K562 (cell line): Measurements from ENCODE around the gene TMEM164. TPM values are rescaled to one million over a fixed set of nuclear protein-coding genes. Genes with fewer than 3 reads are reported as not detected.

Source experiments
- ATAC-seq: fragments of 200-7000 bp; cut with Tn5 transposase; 3 replicates; pipeline ENCODE4 v1.9.1; 2020; ENCODE audit warnings: moderate library complexity
- BruUV-seq: library from RNA; stranded (reverse); fragments of 400-500 nt; replicated peaks from 2 replicates; lab custom pipeline; 2021; lab: Mats Ljungman, UMichigan
- CTCF ChIA-PET: fragments of 300-600 bp; formaldehyde crosslinking; extraction: SDS; loops from one replicate; lab custom pipeline; 2021; ENCODE audit warnings: low intra/inter-chr PET ratio; lab: Yijun Ruan, JAX
- POLR2A ChIA-PET: fragments of 300-600, 350-650 bp; sonication (Branson Sonifier 250); formaldehyde crosslinking; extraction: SDS; loops from one replicate; lab custom pipeline; 2021; ENCODE audit warnings: antibody characterized with exemption, inconsistent platforms; lab: Yijun Ruan, JAX
- DNase-seq, 4 experiments: peaks; one replicate each; pipeline versions ENCODE4 v3.0.0 to v3.0.0-alpha.2; 2011 to 2018; ENCODE audit warnings: low spot score in 3 of 4, mixed read lengths in 3 of 4; ENCODE audit errors: extremely low read depth in 1 of 4
- FAIRE-seq: peaks from 2 replicates; lab custom pipeline; 2011; peaks lifted over from hg19 to GRCh38; lab: Jason Lieb, UNC
- H2AFZ ChIP-seq: 2 replicates; pipeline ENCODE4 v1.6.0; 2011; ENCODE audit warnings: low read depth, low read length, control low read depth, inconsistent platforms
- H3K27ac ChIP-seq: fragments of 200-600 bp; 3 replicates; pipeline ENCODE4 v1.8.0; 2011; ENCODE audit warnings: low read depth, mild to moderate bottlenecking, control low read depth, inconsistent platforms, low read length, moderate library complexity, mixed read lengths; ENCODE audit errors: extremely low read depth
- H3K27me3 ChIP-seq, 2 experiments: fragments of 300-600 bp in 1 of 2; 2 replicates in 1 of 2; 3 replicates in 1 of 2; pipeline versions ENCODE4 v1.6.0 to v1.8.0; 2011; ENCODE audit warnings: inconsistent platforms in 2 of 2, low read length in 2 of 2, mild to moderate bottlenecking in 1 of 2, mixed read lengths in 1 of 2, moderate library complexity in 1 of 2; ENCODE audit not compliant: control insufficient read depth in 2 of 2, insufficient read depth in 2 of 2
- H3K36me3 ChIP-seq: fragments of 300-600 bp; 3 replicates; pipeline ENCODE4 v1.8.0; 2011; ENCODE audit warnings: mild to moderate bottlenecking, low read length, inconsistent platforms; ENCODE audit not compliant: control insufficient read depth, insufficient read depth
- H3K4me1 ChIP-seq, 2 experiments: fragments of 200-600 bp in 1 of 2; replicated peaks in 1 of 2; 2 replicates in 1 of 2; 3 replicates in 1 of 2; pipeline versions ENCODE4 v1.5.1 to v1.8.0; 2011; ENCODE audit warnings: inconsistent platforms in 2 of 2, low read length in 2 of 2, mild to moderate bottlenecking in 1 of 2, mixed read lengths in 1 of 2, moderate library complexity in 1 of 2; ENCODE audit not compliant: control insufficient read depth in 2 of 2, insufficient read depth in 2 of 2
- H3K4me2 ChIP-seq: 2 replicates; pipeline ENCODE4 v1.6.1; 2011; ENCODE audit warnings: low read length, control low read depth, inconsistent platforms, mixed read lengths; ENCODE audit not compliant: insufficient read depth
- H3K4me3 ChIP-seq: fragments of 200-600 bp; sonication (generic), shearing (Covaris generic); 2 replicates; pipeline ENCODE4 v1.5.1; 2016; ENCODE audit warnings: control low read depth, inconsistent platforms
- H3K79me2 ChIP-seq: fragments of 200-600 bp; 3 replicates; pipeline ENCODE4 v1.8.0; 2011; ENCODE audit warnings: low read length, inconsistent platforms; ENCODE audit not compliant: control insufficient read depth, insufficient read depth
- H3K9ac ChIP-seq, 2 experiments: 2 replicates each; pipeline versions ENCODE4 v1.6.0 to v1.6.1; 2011; ENCODE audit warnings: low read depth in 2 of 2, low read length in 2 of 2, control low read depth in 1 of 2, inconsistent platforms in 1 of 2, mild to moderate bottlenecking in 1 of 2, mixed read lengths in 1 of 2; ENCODE audit not compliant: insufficient read depth in 1 of 2
- H3K9me1 ChIP-seq: one replicate; pipeline ENCODE4 v1.6.0; 2011; ENCODE audit warnings: inconsistent platforms, mild to moderate bottlenecking, low read length, moderate library complexity; ENCODE audit not compliant: control insufficient read depth, insufficient read depth
- H3K9me3 ChIP-seq: replicated peaks from 2 replicates; pipeline ENCODE4 v1.5.1; 2011; ENCODE audit warnings: low read depth, low read length, inconsistent platforms; ENCODE audit not compliant: control insufficient read depth, insufficient read depth
- H4K20me1 ChIP-seq: replicated peaks from 2 replicates; pipeline ENCODE4 v1.6.1; 2011; ENCODE audit warnings: low read length, inconsistent platforms, mixed read lengths; ENCODE audit not compliant: control insufficient read depth, insufficient read depth
- ARID1B ChIP-seq: fragments of 450-650 bp; IDR thresholded peaks from 2 replicates; pipeline ENCODE4 v1.6.1; 2016; ENCODE audit warnings: antibody characterized with exemption, mild to moderate bottlenecking, inconsistent platforms
- BRD9 ChIP-seq: fragments of 450-650 bp; IDR thresholded peaks from 2 replicates; pipeline ENCODE4 v1.6.1; 2018; ENCODE audit warnings: low read depth; ENCODE audit not compliant: partially characterized antibody
- DPF2 ChIP-seq: fragments of 450-650 bp; IDR thresholded peaks from 2 replicates; pipeline ENCODE4 v1.6.1; 2016
- EP300 ChIP-seq: IDR thresholded peaks from 2 replicates; pipeline ENCODE4 v1.6.1; 2012; ENCODE audit warnings: low read length, improper control_type of control experiment
- ILK ChIP-seq: fragments of 450-650 bp; IDR thresholded peaks from 2 replicates; pipeline ENCODE4 v1.6.1; 2016; ENCODE audit warnings: missing genetic modification characterization, low read depth, mild to moderate bottlenecking, missing compliant biosample characterization, moderate library complexity, borderline replicate concordance
- KDM1A ChIP-seq, 2 experiments: fragments of 450-650 bp; IDR thresholded peaks; 2 replicates each; pipeline ENCODE4 v1.6.1; 2016; ENCODE audit warnings: mild to moderate bottlenecking in 2 of 2
- KDM4B ChIP-seq, 2 experiments: fragments of 450-650 bp in 1 of 2; sonication (generic) in 1 of 2; IDR thresholded peaks; 2 replicates each; pipeline ENCODE4 v1.6.1; 2016 to 2017; ENCODE audit warnings: borderline replicate concordance in 2 of 2, antibody characterized with exemption in 1 of 2, low read depth in 1 of 2, mild to moderate bottlenecking in 1 of 2
- LCOR ChIP-seq: sonication (generic); formaldehyde crosslinking; IDR thresholded peaks from 2 replicates; pipeline ENCODE4 v1.8.0; 2022; ENCODE audit warnings: mild to moderate bottlenecking, missing genetic modification reagents
- NCOR1 ChIP-seq: fragments of 450-650 bp; IDR thresholded peaks from 2 replicates; pipeline ENCODE4 v1.6.1; 2016; ENCODE audit warnings: mild to moderate bottlenecking, moderate library complexity
- PBX2 ChIP-seq, 2 experiments: IDR thresholded peaks in 1 of 2; conservative IDR thresholded peaks in 1 of 2; 2 replicates each; pipeline ENCODE4 v1.6.1; 2016; ENCODE audit warnings: low read depth in 2 of 2, mild to moderate bottlenecking in 1 of 2, missing compliant biosample characterization in 1 of 2, missing genetic modification characterization in 1 of 2, moderate library complexity in 1 of 2
- PKNOX1 ChIP-seq: fragments of 450-650 bp; IDR thresholded peaks from 2 replicates; pipeline ENCODE4 v1.6.1; 2016
- POLR2AphosphoS2 ChIP-seq: IDR thresholded peaks from 2 replicates; pipeline ENCODE4 v1.6.1; 2012; ENCODE audit warnings: low read length, improper control_type of control experiment
- SOX6 ChIP-seq: fragments of 450-650 bp; IDR thresholded peaks from 2 replicates; pipeline ENCODE4 v1.6.1; 2014; ENCODE audit warnings: mild to moderate bottlenecking
- VEZF1 ChIP-seq: fragments of 200-800 bp; sonication (Bioruptor generic); IDR thresholded peaks from 2 replicates; pipeline ENCODE4 v1.6.1; 2017; ENCODE audit warnings: missing genetic modification characterization, missing compliant biosample characterization
- ZNF395 ChIP-seq: fragments of 200-800 bp; sonication (Bioruptor generic); IDR thresholded peaks from 2 replicates; pipeline ENCODE4 v1.6.1; 2017; ENCODE audit warnings: missing genetic modification characterization, missing compliant biosample characterization
- WGBS: fragments of 100-300 bp; shearing (Covaris generic); methylation state at CpG from one replicate; pipeline ENCODE4 v1.1.6; 2016; ENCODE audit warnings: low coverage, mixed read lengths; ENCODE audit not compliant: insufficient coverage; ENCODE audit errors: missing lambda C conversion rate; 5-methylcytosine and 5-hydroxymethylcytosine counted together
- in situ Hi-C: fragments of 300-500 bp; cut with MboI; formaldehyde crosslinking; loops from 4 replicates; pipeline ENCODE4 v1.15.0; 2018; ENCODE audit warnings: inconsistent platforms, mixed read lengths
- intact Hi-C: fragments of 100-400 bp; cut with micrococcal nuclease; formaldehyde crosslinking; loops from 2 replicates; pipeline ENCODE4 v1.14.2; 2022
- polyA plus RNA-seq, 8 experiments: library from polyadenylated mRNA; depleted of rRNA in 4 of 8; stranded (reverse) in 5 of 8; unstranded in 3 of 8; fragments of >200 nt; fragmentation: Nextera tagmentation in 2 of 8; fragmentation: Illumina TruSeq in 1 of 8; extraction: Ambion mirVana in 2 of 8; extraction: Trizol in 1 of 8; gene quantifications; 2 replicates each; pipeline versions ENCODE4 v1.2.1 to v1.2.3, GENCODE V29; 2011 to 2014; ENCODE audit warnings: inconsistent platforms in 1 of 8, missing spikeins in 1 of 8
- total RNA-seq, 7 experiments: library from RNA; depleted of rRNA in 6 of 7; stranded (reverse); fragments of >200 nt in 6 of 7; fragmentation: Illumina TruSeq in 2 of 7; extraction: Trizol in 2 of 7; gene quantifications; 2 replicates each; pipeline versions ENCODE4 v1.2.1 to v1.2.3, GENCODE V29; 2011 to 2021; ENCODE audit warnings: low replicate concordance in 1 of 7

Gene TMEM164
- total and polyA plus RNA-seq, 9 of the 15 experiments (the other 6 are each of a cell fraction or from before 2014, with no cell fraction given), result 2.4 to 57.3 (median 23.1) TPM

- in situ Hi-C loops (loop anchor here (25.0 kb wide), 2 partner anchors 505 to 705 kb away; no protein-coding TSS in a partner anchor), intact Hi-C loops (loop anchor here (10.0 kb wide), 2 partner anchors 673 to 687 kb away; partner anchors contain the start of gene GUCY2F)
- H3K4me1 ChIP-seq, result peaks cover 7 to 30% of the 10 kb centered on the region in 2 experiments; a peak in 3 of 5 replicates
- peaks cover 35% of the 10 kb centered on the region; the same call in 2 of the 3 replicates for H3K36me3 ChIP-seq
- no peak overlapping the region for H3K9ac ChIP-seq
- no peaks in the 10 kb centered on the region for H3K9me3 ChIP-seq
- no peak overlapping the region for H3K4me3 ChIP-seq
- H3K9me1 ChIP-seq, result no peaks in the 10 kb centered on the region
- FAIRE-seq (no peak), ATAC-seq (peak; percentile 57), DNase-seq (peak in 2 of 4 experiments; percentile 51 to 56)
- POLR2A ChIA-PET, result interaction anchor here (0.5 kb wide), 1 partner anchor 205 kb away, joined by 3 read pairs; no protein-coding TSS in a partner anchor
- H3K27me3 ChIP-seq, result no peaks in the 10 kb centered on the region
- no peaks in the 10 kb centered on the region; the same call in 1 of the 2 replicates for H4K20me1 ChIP-seq
- no peak overlapping the region for H3K4me2 ChIP-seq
- 0% methylated on average over 1 of the region's 1 CpG for WGBS
- H3K79me2 ChIP-seq, result peaks cover 21% of the 10 kb centered on the region; the same call in 2 of the 3 replicates
- CTCF ChIA-PET, result no interaction called here
- no TSS peak for BruUV-seq
- no peak overlapping the region for H3K27ac ChIP-seq
- no peak overlapping the region for H2AFZ ChIP-seq
- TF ChIP-seq PBX2 (CRISPR knock-in tag; IDR thresholded peaks at IDR 0.05; ENCODE audit: low read depth) (no peak), PBX2 (tag; conservative IDR thresholded peaks at IDR 0.05; ENCODE audit: low read depth) (peak; percentile 99), DPF2 (peak; percentile 68), KDM4B (IDR thresholded peaks at IDR 0.05; ENCODE audit: borderline replicate concordance in 2 of 2, low read depth in 1 of 2) (no peak), BRD9 (no peak), ZNF395 (CRISPR knock-in tag) (no peak), PKNOX1 (peak; percentile 75), ILK (tag) (no peak), POLR2AphosphoS2 (no peak), LCOR (CRISPR knock-in tag) (0 out of 2 replicates have a peak, but pooled peaks have one; percentile 23), EP300 (peak; percentile 41; the same call in 1 of the 2 replicates), KDM1A (IDR thresholded peaks at IDR 0.05) (peak; percentile 34 to 54; a peak in 3 of 4 replicates), VEZF1 (CRISPR knock-in tag) (peak; percentile 14; the same call in 1 of the 2 replicates), NCOR1 (peak; percentile 54), SOX6 (0 out of 2 replicates have a peak, but pooled peaks have one; percentile 16), ARID1B (peak; percentile 82)
Measured at GRCh38 chrX:110157444-110157843, 154.5 kb downstream of the TMEM164 start.
